IPS-11a (cell line): ENCODE results near the gene CEP68.
"Not testable (repeated sequence)": the region's sequence is repeated elsewhere in the genome, so short reads cannot be mapped to it uniquely, and the experiment has no call there.

Experiments
- H3K4me3 ChIP-seq: one replicate; pipeline ENCODE4 v1.5.1; 2013; ENCODE audit warnings: low read depth, low read length, control low read depth

Gene CEP68

DNA sequence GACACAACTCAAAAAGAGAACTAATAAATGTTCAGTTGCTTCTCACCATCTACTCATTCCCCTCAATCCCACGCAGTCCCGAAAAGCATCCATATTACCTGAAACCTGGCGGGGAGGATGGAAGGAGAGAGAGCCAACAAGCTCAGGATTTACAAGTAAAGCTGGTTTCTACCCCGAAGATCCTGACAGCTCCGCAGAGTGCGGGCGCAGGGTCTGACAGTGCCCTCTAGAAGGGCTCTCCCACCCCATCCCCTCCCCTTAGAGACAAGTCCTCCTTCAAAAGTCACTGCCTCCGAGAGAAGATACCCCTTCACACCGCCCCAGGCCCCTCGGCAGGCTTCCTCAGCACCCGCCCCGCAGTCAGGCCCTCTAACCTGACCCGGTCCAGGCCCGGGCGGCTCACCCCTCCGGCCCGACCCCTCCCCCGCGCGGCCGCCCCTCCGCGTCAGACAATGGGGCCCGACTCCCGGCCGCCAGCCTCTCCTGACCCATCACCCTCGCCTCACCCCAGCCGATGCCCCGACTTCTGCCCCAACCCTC lies 73.1 kb downstream of the CEP68 start:
- peak overlapping the region; percentile 88 for H3K4me3 ChIP-seq

DNA sequence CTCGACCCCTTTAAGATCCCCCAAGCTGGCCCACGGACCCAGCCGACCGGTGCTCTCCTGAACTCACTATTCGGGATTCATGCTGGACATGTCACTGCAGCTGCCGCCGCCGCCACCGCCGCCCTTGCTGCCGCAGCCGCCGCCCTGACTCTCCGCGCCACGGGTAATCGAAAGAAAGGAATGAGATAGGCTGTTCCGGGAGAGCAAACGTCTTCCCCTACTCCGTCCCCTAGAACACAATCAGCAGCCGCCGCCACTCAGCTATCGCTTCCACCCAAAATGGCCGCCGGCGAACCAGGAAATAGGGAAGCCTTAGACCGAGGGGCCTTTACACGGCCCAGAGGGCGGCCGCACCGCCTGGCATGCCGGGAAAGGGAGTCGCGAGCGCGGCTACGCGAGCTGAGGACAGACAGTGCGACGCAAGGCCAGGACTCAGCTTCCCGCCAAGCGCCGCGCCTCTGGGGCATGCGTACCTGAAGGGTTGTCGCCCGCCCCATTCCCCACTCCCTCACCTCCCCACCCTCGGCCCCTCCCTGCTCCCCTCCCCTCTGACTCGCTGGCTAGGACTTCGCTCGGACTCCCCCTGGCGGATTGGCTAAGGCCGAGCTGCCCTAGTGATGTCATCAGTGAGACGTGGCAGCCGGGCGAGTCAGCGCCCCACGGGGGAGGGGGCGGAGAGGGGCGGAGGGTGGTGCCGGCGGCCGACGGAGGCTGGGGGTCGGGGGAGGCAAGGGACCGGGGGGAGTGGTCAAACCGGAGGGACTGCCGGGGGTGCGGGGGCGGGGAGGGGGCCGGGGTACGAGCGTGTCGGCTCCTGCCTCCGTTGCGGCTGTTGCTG lies 73.8 kb downstream of the CEP68 start, which contains the start of gene RAB1A:
RAB1A (minus strand) TSS at position 281 of the 838 bp plus-strand sequence; CDS start at position 90, 191 bp downstream.
- H3K4me3 ChIP-seq = peak within 1 kb of the TSS; percentile 88

DNA sequence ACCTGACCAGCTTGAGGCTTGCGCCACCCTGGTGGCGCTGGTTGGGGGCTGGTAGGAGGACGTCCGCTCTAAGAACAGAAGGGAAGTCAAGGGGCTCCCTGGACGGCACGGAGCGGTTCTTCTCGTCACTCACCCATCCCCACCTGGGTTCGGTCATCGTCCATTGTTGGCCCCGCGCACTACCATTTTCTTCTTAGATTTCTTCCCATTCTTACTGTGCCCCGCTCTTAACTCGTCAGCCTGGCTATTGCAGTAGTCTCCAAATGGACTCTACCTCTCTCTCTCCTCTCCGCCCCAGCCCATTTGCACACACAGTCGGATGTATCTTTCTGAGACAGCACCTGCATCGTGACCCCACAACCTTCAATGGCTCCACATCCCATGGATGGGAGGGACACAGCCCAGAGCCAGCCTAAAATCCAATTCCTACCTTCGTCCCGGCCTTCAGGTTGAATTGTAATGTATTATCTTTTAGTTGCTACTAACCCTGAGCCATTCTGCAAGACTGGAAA lies 74.5 kb downstream of the CEP68 start:
- H3K4me3 ChIP-seq = peak overlapping the region; percentile 52

DNA sequence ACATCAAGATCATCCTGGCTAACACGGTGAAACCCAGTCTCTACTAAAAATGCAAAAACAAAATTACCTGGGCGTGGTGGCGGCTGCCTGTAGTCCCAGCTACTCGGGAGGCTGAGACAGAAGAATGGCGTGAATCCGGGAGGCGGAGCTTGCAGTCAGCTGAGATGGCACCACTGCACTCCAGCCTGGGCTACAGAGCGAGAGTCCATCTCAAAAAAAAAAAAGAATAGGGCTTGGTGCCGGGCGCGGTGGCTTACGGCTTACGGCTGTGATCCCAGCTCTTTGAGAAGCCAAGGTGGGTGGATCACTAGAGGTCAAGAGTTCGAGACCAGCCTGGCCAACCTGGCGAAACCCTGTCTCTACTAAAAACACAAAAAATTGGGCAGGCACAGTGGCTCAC lies 76.7 kb downstream of the CEP68 start:
- H3K4me3 ChIP-seq = not testable (repeated sequence)

DNA sequence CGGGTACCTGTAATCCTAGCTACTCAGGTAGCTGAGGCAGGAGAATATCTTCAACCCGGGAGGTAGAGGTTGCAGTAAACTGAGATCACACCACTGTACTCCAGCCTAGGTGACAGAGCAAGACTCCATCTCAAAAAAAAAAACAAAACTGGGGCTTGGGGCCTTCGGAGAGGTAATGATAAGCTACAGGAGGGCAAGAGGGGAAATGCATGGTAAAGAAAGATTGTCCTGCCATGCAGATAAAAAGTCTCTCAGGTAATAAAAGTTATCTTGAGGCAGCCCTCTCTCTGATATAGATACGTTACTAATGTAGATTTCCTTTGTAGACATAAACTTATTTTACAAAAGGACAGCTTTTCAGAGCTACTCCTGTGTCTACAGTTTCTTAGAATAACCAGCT lies 77.4 kb downstream of the CEP68 start:
- H3K4me3 ChIP-seq = no peak overlapping the region

DNA sequence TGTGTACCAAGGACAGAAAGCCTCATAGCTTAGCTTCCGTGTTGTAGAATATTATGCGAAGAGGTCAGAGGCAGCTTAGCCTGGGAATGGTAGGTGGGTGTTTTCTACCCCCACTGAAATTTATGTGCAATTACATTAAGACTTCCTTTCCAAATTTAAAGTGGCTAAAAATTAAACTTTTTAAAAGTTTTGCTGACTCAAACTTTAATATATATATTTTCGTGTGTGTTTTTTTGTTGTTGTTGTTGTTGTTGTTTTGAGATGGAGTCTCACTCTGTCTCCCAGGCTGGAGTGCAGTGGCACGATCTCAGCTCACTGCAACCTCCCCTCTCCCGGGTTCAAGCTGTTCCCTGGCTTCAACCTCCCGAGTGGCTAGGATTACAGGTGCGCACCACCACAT lies 77.9 kb downstream of the CEP68 start:
- no peak overlapping the region for H3K4me3 ChIP-seq

DNA sequence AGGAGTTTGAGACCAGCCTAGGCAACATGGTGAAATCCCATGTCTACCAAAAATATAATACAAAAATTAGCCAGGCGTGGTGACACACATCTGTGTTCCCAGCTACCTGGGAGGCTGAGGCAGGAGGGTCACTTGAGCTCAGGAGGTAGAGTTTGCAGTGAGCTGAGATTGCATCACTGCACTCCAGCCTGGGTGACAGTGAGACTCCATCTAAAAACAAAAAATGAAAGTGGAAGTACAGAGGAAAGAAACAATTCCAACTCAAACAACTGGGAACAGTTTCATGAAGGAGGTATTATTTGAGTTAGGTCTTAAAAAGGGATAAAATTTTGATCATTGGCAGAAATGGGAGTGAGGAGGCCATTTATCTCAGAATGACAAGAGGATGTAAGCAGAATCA lies 80.0 kb downstream of the CEP68 start:
- no peak overlapping the region for H3K4me3 ChIP-seq
